ENCODE data around the gene DRC1.

GRCh38 chr2:26449278-26450030 is 47.7 kb downstream of the DRC1 start:
- TF ChIP-seq CTCF (IDR thresholded peaks at IDR 0.05) (no peak), POLR2A (IDR thresholded peaks at IDR 0.05) (no peak)

Data from esophagus squamous epithelium (tissue), 4 donors.